CD4-positive, alpha-beta T cell treated with Interleukin-17A for 1 hour (primary cell): ENCODE measurements around the gene ATP5IF1.

ENCODE experiments used
- DNase-seq: peaks from one replicate; pipeline ENCODE4 v3.0.0-alpha.2; 2020

The ATP5IF1 gene

GRCh38 chr1:28235755-28236655 lies at the start of gene ATP5IF1:
TSS of gene ATP5IF1 (plus strand) at chr1:28236124. CDS start at chr1:28236184, 60 bp downstream.
- DNase-seq, result peak; percentile 97

- DNase-seq, result no peak
Measured at GRCh38 chr1:28190337-28190979, 45.5 kb upstream of the ATP5IF1 start.

GRCh38 chr1:28190996-28191645 lies 44.8 kb upstream of the ATP5IF1 start:
- no peak for DNase-seq

GRCh38 chr1:28193701-28194161 lies 42.2 kb upstream of the ATP5IF1 start:
- no peak for DNase-seq

- DNase-seq, result no peak
Measured at GRCh38 chr1:28194326-28195035, 41.4 kb upstream of the ATP5IF1 start.

GRCh38 chr1:28195780-28196179 lies 40.1 kb upstream of the ATP5IF1 start:
- no peak for DNase-seq

- no peak for DNase-seq
Measured at GRCh38 chr1:28196330-28196729, 39.6 kb upstream of the ATP5IF1 start.

- no peak for DNase-seq
Measured at GRCh38 chr1:28197682-28198415, 38.1 kb upstream of the ATP5IF1 start.

- peak; percentile 77 for DNase-seq
Measured at GRCh38 chr1:28199328-28200233, 36.3 kb upstream of the ATP5IF1 start.

GRCh38 chr1:28200234-28200873 lies 35.6 kb upstream of the ATP5IF1 start:
- no peak for DNase-seq

GRCh38 chr1:28205243-28205642 lies 30.7 kb upstream of the ATP5IF1 start:
- no peak for DNase-seq

GRCh38 chr1:28208818-28209441 lies 27.0 kb upstream of the ATP5IF1 start:
- DNase-seq, result peak; percentile 79

- no peak for DNase-seq
Measured at GRCh38 chr1:28209700-28210099, 26.2 kb upstream of the ATP5IF1 start.

GRCh38 chr1:28213315-28213714 lies 22.6 kb upstream of the ATP5IF1 start:
- no peak for DNase-seq

GRCh38 chr1:28229089-28229488 lies 6.8 kb upstream of the ATP5IF1 start:
- DNase-seq, result no peak

GRCh38 chr1:28229996-28230395 lies 5.9 kb upstream of the ATP5IF1 start:
- no peak for DNase-seq

GRCh38 chr1:28232558-28233263 lies 3.2 kb upstream of the ATP5IF1 start, which contains the start of gene DNAJC8:
TSS of gene DNAJC8 (minus strand) at chr1:28233029. CDS start at chr1:28232998, 31 bp downstream.
- peak; percentile 94 for DNase-seq

GRCh38 chr1:28233264-28233606 lies 2.7 kb upstream of the ATP5IF1 start:
- DNase-seq, result no peak

- no peak for DNase-seq
Measured at GRCh38 chr1:28236656-28237322, 865 bp downstream of the ATP5IF1 start.
